HCT116 (cell line): ENCODE data around the gene SEMA5A.

Experiments
- EZH2 ChIP-seq: fragments of 200-600 bp; sonication (generic); IDR thresholded peaks from 2 replicates; pipeline ENCODE4 v1.6.1; 2017; ENCODE audit warnings: antibody characterized with exemption, mixed run types
- EZH2phosphoT487 ChIP-seq: fragments of 200-600 bp; IDR thresholded peaks from 2 replicates; pipeline ENCODE4 v1.6.1; 2018; ENCODE audit warnings: antibody characterized with exemption, borderline replicate concordance
- POLR2A ChIP-seq: IDR thresholded peaks from 2 replicates; pipeline ENCODE4 v1.7.0; 2011; ENCODE audit warnings: borderline replicate concordance; ENCODE audit not compliant: insufficient read depth, insufficient read length; ENCODE audit errors: extremely low read depth
- SRF ChIP-seq: IDR thresholded peaks from 2 replicates; pipeline ENCODE4 v1.6.1; 2012; ENCODE audit warnings: low read depth
- TF ChIP-seq, protein P1 (sequence below): IDR thresholded peaks from 2 replicates; pipeline ENCODE4 v1.6.1; 2012
- TF ChIP-seq, protein P2 (sequence below), 3 experiments: fragments of 200-600 bp in 1 of 3; sonication (generic) in 1 of 3; IDR thresholded peaks in 2 of 3; conservative IDR thresholded peaks in 1 of 3; 2 replicates each; pipeline ENCODE4 v1.5.1; 2012 to 2017; ENCODE audit warnings: low read depth in 2 of 3, low read length in 2 of 3, antibody characterized with exemption in 1 of 3, borderline replicate concordance in 1 of 3, control low read depth in 1 of 3, mild to moderate bottlenecking in 1 of 3, mixed read lengths in 1 of 3, mixed run types in 1 of 3, moderate library complexity in 1 of 3; ENCODE audit not compliant: insufficient read depth in 1 of 3
- TF ChIP-seq, protein P3 (sequence below): IDR thresholded peaks from 2 replicates; pipeline ENCODE4 v1.6.1; 2012

DNA sequence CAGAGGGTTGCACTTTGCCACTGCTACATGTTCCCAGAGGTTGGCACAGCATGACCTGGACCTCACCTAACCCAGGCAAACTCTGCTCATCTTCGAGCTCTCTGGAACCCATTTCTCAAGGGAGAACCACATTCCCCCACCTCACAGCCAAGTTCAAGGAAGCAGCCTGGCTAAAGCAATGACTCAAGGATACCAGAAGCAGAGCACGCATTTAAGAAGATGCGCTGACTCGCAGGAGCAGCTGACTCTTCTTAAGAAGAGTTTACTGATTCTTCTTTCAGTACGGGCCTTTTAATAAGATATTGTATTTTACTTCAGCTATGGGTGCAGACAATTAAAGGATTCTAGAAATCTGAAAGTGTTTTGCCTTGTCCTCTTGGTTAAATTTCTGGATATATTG lies 4.1 kb upstream of the SEMA5A start:
- TF ChIP-seq, protein P1, sequence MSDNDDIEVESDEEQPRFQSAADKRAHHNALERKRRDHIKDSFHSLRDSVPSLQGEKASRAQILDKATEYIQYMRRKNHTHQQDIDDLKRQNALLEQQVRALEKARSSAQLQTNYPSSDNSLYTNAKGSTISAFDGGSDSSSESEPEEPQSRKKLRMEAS = no peak
- TF ChIP-seq, protein P2, sequence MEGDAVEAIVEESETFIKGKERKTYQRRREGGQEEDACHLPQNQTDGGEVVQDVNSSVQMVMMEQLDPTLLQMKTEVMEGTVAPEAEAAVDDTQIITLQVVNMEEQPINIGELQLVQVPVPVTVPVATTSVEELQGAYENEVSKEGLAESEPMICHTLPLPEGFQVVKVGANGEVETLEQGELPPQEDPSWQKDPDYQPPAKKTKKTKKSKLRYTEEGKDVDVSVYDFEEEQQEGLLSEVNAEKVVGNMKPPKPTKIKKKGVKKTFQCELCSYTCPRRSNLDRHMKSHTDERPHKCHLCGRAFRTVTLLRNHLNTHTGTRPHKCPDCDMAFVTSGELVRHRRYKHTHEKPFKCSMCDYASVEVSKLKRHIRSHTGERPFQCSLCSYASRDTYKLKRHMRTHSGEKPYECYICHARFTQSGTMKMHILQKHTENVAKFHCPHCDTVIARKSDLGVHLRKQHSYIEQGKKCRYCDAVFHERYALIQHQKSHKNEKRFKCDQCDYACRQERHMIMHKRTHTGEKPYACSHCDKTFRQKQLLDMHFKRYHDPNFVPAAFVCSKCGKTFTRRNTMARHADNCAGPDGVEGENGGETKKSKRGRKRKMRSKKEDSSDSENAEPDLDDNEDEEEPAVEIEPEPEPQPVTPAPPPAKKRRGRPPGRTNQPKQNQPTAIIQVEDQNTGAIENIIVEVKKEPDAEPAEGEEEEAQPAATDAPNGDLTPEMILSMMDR (IDR thresholded peaks at IDR 0.05 in 2 of 3, conservative IDR thresholded peaks at IDR 0.05 in 1 of 3; ENCODE audit: borderline replicate concordance in 1 of 3, insufficient read depth in 1 of 3, low read depth in 2 of 3, low read length in 2 of 3) = no peak
- no peak for TF ChIP-seq POLR2A
- TF ChIP-seq EZH2 = no peak
- TF ChIP-seq SRF = no peak
- TF ChIP-seq, protein P3, sequence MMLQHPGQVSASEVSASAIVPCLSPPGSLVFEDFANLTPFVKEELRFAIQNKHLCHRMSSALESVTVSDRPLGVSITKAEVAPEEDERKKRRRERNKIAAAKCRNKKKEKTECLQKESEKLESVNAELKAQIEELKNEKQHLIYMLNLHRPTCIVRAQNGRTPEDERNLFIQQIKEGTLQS = no peak
- TF ChIP-seq EZH2phosphoT487 = no peak
